PFSK-1 (cell line): Measurements from ENCODE around the gene CRIP1.

Source experiments
- FOXP2 ChIP-seq: optimal IDR thresholded peaks from 2 replicates; pipeline ENCODE3; 2011; ENCODE audit warnings: borderline replicate concordance, control low read depth, inconsistent platforms; ENCODE audit not compliant: insufficient read depth; ENCODE audit errors: extremely low read length, extremely low read depth
- POLR2AphosphoS5 ChIP-seq: IDR thresholded peaks from 2 replicates; pipeline ENCODE4 v1.6.1; 2012; ENCODE audit warnings: low read depth, mild to moderate bottlenecking, control low read depth, low read length, moderate library complexity
- REST ChIP-seq, 2 experiments: IDR thresholded peaks; 2 replicates each; pipeline versions ENCODE4 v1.6.1 to v1.8.0; 2011 to 2012; ENCODE audit warnings: low read depth in 2 of 2, low read length in 2 of 2, control low read depth in 1 of 2, inconsistent platforms in 1 of 2, mild to moderate bottlenecking in 1 of 2, moderate library complexity in 1 of 2; ENCODE audit not compliant: insufficient read depth in 1 of 2
- SIN3A ChIP-seq: IDR thresholded peaks from 2 replicates; pipeline ENCODE4 v1.6.1; 2012; ENCODE audit warnings: mild to moderate bottlenecking, low read length, moderate library complexity, borderline replicate concordance; ENCODE audit not compliant: insufficient read depth
- TAF1 ChIP-seq: IDR thresholded peaks from 2 replicates; pipeline ENCODE4 v1.6.1; 2012; ENCODE audit warnings: low read length, control low read depth, borderline replicate concordance; ENCODE audit not compliant: insufficient read depth

CRIP1 gene

GRCh38 chr14:105497671-105498429 is 11.2 kb downstream of the CRIP1 start:
- TF ChIP-seq REST (IDR thresholded peaks at IDR 0.05; ENCODE audit: insufficient read depth in 1 of 2, low read depth in 2 of 2, low read length in 2 of 2) (no peak), SIN3A (no peak), FOXP2 (no peak)

GRCh38 chr14:105498430-105499255 is 12.0 kb downstream of the CRIP1 start:
- TF ChIP-seq TAF1 (no peak), POLR2AphosphoS5 (no peak), REST (IDR thresholded peaks at IDR 0.05; ENCODE audit: insufficient read depth in 1 of 2, low read depth in 2 of 2, low read length in 2 of 2) (no peak), FOXP2 (no peak), SIN3A (no peak)

- TF ChIP-seq TAF1 (no peak), SIN3A (no peak), FOXP2 (no peak), POLR2AphosphoS5 (no peak), REST (IDR thresholded peaks at IDR 0.05; ENCODE audit: insufficient read depth in 1 of 2, low read depth in 2 of 2, low read length in 2 of 2) (no peak)
Measured at GRCh38 chr14:105499256-105500035, 12.8 kb downstream of the CRIP1 start.

- TF ChIP-seq SIN3A (no peak), FOXP2 (no peak), TAF1 (no peak), REST (IDR thresholded peaks at IDR 0.05; ENCODE audit: insufficient read depth in 1 of 2, low read depth in 2 of 2, low read length in 2 of 2) (no peak), POLR2AphosphoS5 (no peak)
Measured at GRCh38 chr14:105500036-105500725, 13.5 kb downstream of the CRIP1 start.
